ENCODE data around the gene CDH23. TPM values are rescaled to one million over a fixed set of nuclear protein-coding genes. Genes with fewer than 3 reads are reported as not detected.

CDH23 gene
- total RNA-seq, 4 donors from 2014 or later, result 14.4 to 29.6 (median 19.7) TPM

DNA sequence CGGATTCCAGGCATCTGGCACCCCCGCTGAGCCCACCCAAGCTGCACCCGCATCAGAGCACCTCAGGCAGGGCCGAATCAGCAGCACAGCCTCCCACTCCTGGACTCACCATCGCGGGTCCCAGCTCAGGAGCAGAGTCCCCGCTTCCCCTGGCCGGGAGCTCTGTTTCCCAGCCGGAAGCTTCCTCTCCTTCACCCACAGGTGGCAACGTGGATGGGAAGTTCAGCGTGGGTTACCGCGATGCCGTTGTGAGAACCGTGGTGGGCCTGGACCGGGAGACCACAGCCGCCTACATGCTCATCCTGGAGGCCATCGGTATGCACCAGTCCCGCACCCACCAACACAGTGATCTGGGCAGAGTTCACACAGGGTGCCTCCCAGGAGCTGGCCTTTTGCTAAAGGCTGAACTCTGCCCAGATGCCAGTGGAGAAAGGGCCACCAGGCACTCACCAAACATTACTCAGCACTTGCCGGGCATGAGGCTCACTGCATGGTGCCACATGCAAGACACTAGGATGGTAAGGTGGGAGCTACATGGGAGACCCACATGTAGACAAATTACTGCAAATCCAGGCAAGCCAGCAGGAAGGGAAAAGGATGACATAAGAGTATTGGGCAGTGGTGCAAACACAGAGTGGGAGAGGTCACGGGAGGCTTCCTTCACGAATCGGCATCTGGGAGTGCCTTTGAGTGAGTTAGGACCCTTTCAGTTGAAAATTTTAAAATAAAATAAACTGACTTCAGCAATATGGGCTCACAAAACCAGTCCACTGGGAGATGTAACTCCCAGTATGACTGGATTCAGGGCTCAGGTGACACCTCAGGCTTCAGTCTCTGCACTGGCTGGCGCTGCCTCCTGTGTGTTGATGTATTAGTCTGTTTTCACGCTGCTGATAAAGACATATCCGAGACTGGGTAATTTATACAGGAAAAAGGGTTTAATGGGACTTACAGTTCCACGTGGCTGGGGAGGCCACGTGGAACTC lies 312.5 kb downstream of the CDH23 start:
- no peak overlapping the region for H3K4me3 ChIP-seq
- H3K27ac ChIP-seq (replicated peaks in 1 of 4), result no peak overlapping the region
- no peaks in the 10 kb centered on the region for H3K9me3 ChIP-seq
- no peak for DNase-seq (ENCODE audit: extremely low spot score)
- 84% methylated on average over 26 of the region's 28 CpGs for WGBS
- H3K4me1 ChIP-seq, result peaks cover 22 to 37% (median 30%) of the 10 kb centered on the region in 4 donors
- no peaks in the 10 kb centered on the region for H3K36me3 ChIP-seq
- H3K27me3 ChIP-seq, result no peaks in the 10 kb centered on the region
- intact Hi-C loops (cut with DNase I), result loop anchor here (5.0 kb wide), 4 partner anchors 97 to 392 kb away; partner anchors contain the start of gene SLC29A3
- no peak for TF ChIP-seq EP300 (IDR thresholded peaks at IDR 0.05)
- no peak for TF ChIP-seq POLR2AphosphoS5 (IDR thresholded peaks at IDR 0.05)
- TF ChIP-seq POLR2A (IDR thresholded peaks at IDR 0.05; ENCODE audit: low read depth), result no peak
- TF ChIP-seq, protein P1, sequence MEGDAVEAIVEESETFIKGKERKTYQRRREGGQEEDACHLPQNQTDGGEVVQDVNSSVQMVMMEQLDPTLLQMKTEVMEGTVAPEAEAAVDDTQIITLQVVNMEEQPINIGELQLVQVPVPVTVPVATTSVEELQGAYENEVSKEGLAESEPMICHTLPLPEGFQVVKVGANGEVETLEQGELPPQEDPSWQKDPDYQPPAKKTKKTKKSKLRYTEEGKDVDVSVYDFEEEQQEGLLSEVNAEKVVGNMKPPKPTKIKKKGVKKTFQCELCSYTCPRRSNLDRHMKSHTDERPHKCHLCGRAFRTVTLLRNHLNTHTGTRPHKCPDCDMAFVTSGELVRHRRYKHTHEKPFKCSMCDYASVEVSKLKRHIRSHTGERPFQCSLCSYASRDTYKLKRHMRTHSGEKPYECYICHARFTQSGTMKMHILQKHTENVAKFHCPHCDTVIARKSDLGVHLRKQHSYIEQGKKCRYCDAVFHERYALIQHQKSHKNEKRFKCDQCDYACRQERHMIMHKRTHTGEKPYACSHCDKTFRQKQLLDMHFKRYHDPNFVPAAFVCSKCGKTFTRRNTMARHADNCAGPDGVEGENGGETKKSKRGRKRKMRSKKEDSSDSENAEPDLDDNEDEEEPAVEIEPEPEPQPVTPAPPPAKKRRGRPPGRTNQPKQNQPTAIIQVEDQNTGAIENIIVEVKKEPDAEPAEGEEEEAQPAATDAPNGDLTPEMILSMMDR (IDR thresholded peaks at IDR 0.05), result no peak

GRCh38 chr10:71710519-71710918 lies 313.8 kb downstream of the CDH23 start:
- Histone ChIP-seq H3K27me3 (no peaks in the 10 kb centered on the region), H3K36me3 (no peaks in the 10 kb centered on the region), H3K4me1 (peaks cover 35 to 46% (median 43%) of the 10 kb centered on the region in 4 donors), H3K27ac (replicated peaks in 1 of 4) (no peak overlapping the region), H3K4me3 (no peak overlapping the region), H3K9me3 (no peaks in the 10 kb centered on the region)
- no peak for DNase-seq (ENCODE audit: extremely low spot score)
- WGBS, result 100% methylated on average over 2 of the region's 2 CpGs
- intact Hi-C loops (cut with DNase I), result loop anchor here (5.0 kb wide), 1 partner anchor 62 kb away; the partner anchor contains the start of gene VSIR
- TF ChIP-seq POLR2AphosphoS5 (IDR thresholded peaks at IDR 0.05) (no peak), POLR2A (IDR thresholded peaks at IDR 0.05; ENCODE audit: low read depth) (no peak), EP300 (IDR thresholded peaks at IDR 0.05) (no peak)
- TF ChIP-seq, protein P1 (IDR thresholded peaks at IDR 0.05), result no peak

GRCh38 chr10:71711052-71711623 lies 314.4 kb downstream of the CDH23 start:
- Histone ChIP-seq H3K9me3 (no peaks in the 10 kb centered on the region), H3K4me3 (no peak overlapping the region), H3K4me1 (peaks cover 42 to 52% (median 49%) of the 10 kb centered on the region in 4 donors), H3K27ac (replicated peaks in 1 of 4) (peak overlapping the region in 3 of 4 donors; percentile 90 to 93 (median 92)), H3K27me3 (no peaks in the 10 kb centered on the region), H3K36me3 (no peaks in the 10 kb centered on the region)
- DNase-seq (ENCODE audit: extremely low spot score), result no peak
- no peak for TF ChIP-seq EP300 (IDR thresholded peaks at IDR 0.05)
- TF ChIP-seq, protein P1 (IDR thresholded peaks at IDR 0.05), result no peak
- TF ChIP-seq POLR2A (IDR thresholded peaks at IDR 0.05; ENCODE audit: low read depth), result no peak
- TF ChIP-seq POLR2AphosphoS5 (IDR thresholded peaks at IDR 0.05), result no peak
- intact Hi-C loops (cut with DNase I), result loop anchor here (5.0 kb wide), 1 partner anchor 61 kb away; the partner anchor contains the start of gene VSIR
- 96% methylated on average over 6 of the region's 6 CpGs for whole genome bisulfite sequencing

DNA sequence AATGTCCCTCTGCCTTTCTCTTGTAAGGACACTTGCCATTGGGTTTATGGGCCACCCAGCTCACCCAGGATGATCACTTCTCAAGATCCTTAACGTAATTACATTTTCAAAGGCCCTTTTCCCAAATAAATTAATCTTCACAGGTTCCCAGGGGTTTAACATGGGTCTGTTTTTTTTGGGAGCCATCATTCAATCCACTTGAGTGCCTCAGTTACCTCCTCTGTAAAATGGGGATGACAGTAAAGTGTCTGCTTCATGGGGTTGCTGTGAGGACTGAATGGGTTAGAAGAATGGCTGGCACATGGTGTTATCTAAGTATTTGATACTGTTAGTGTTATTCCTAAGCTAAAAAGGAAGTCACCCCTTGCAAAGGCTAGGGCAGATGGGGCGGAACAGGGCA lies 315.4 kb downstream of the CDH23 start:
- DNase-seq (ENCODE audit: extremely low spot score), result no peak
- intact Hi-C loops (cut with DNase I), result loop anchor here (5.0 kb wide), 1 partner anchor 60 kb away; the partner anchor contains the start of gene VSIR

More for the DNA sequence above, 315.4 kb downstream of the CDH23 start:
- TF ChIP-seq, protein P1 (IDR thresholded peaks at IDR 0.05), result no peak
- no peak for TF ChIP-seq EP300 (IDR thresholded peaks at IDR 0.05)
- TF ChIP-seq POLR2AphosphoS5 (IDR thresholded peaks at IDR 0.05), result no peak
- TF ChIP-seq POLR2A (IDR thresholded peaks at IDR 0.05; ENCODE audit: low read depth), result no peak
- Histone ChIP-seq H3K4me3 (no peak overlapping the region), H3K27me3 (no peaks in the 10 kb centered on the region), H3K9me3 (no peaks in the 10 kb centered on the region), H3K4me1 (peaks cover 51 to 62% (median 59%) of the 10 kb centered on the region in 4 donors), H3K27ac (replicated peaks in 1 of 4) (peak overlapping the region; percentile 88 to 93 (median 91)), H3K36me3 (no peaks in the 10 kb centered on the region)
- WGBS, result 80% methylated on average over 2 of the region's 2 CpGs
